Ovary (tissue), 9 donors: Measurements from ENCODE around the gene IL6. TPM values are rescaled to one million over a fixed set of nuclear protein-coding genes. Genes with fewer than 3 reads are reported as not detected.

Experiments used
- DNase-seq, 5 donors: peaks; one replicate each; pipeline ENCODE4 v3.0.0-alpha.2; 2019 to 2020
- H3K27ac ChIP-seq, 2 donors: fragments of 200-600 bp; one replicate each; pipeline versions ENCODE4 v1.5.1 to v1.8.0; 2019 to 2022
- H3K27me3 ChIP-seq: fragments of 200-600 bp; one replicate; pipeline ENCODE4 v1.8.0; 2022
- H3K36me3 ChIP-seq: fragments of 200-600 bp; sonication (generic); one replicate; pipeline ENCODE4 v1.5.1; 2019
- H3K4me1 ChIP-seq: one replicate; pipeline ENCODE4 v1.8.1; 2013; ENCODE audit warnings: mild to moderate bottlenecking, moderate library complexity; ENCODE audit not compliant: insufficient read depth
- H3K4me3 ChIP-seq: fragments of 200-600 bp; sonication (generic); one replicate; pipeline ENCODE4 v1.5.1; 2017
- H3K9me3 ChIP-seq, 2 donors: fragments of 200-600 bp in 1 of 2; sonication (generic) in 1 of 2; one replicate each; pipeline versions ENCODE4 v1.5.1 to v1.8.1; 2013 to 2019; ENCODE audit warnings: mild to moderate bottlenecking in 1 of 2, moderate library complexity in 1 of 2
- EP300 ChIP-seq: sonication (generic); formaldehyde crosslinking; IDR thresholded peaks from one replicate; pipeline ENCODE4 v1.6.1; 2017; ENCODE audit warnings: antibody characterized with exemption
- POLR2A ChIP-seq: fragments of 450-650 bp; IDR thresholded peaks from one replicate; pipeline ENCODE4 v1.6.1; 2017; ENCODE audit warnings: antibody characterized with exemption, mild to moderate bottlenecking, moderate library complexity
- WGBS, 3 donors: extraction: QIAGEN DNeasy Blood & Tissue Kit in 1 of 3; methylation state at CpG; one replicate each; pipeline versions ENCODE4 v1.1.5 to v1.1.7; 2013 to 2017; 5-methylcytosine and 5-hydroxymethylcytosine counted together
- intact Hi-C, 4 donors: fragments of 100-400 bp; cut with DNase I; formaldehyde crosslinking; loops; one replicate each; pipeline versions ENCODE4 v1.11.0 to v1.15.1; 2022 to 2023
- polyA plus RNA-seq, 2 donors: library from polyadenylated mRNA; stranded (reverse); fragments of 200-250 nt in 1 of 2; fragments of 350-450 nt in 1 of 2; fragmentation: Illumina TruSeq in 1 of 2; extraction: RNeasy Lipid Tissue Mini Kit (QIAGEN cat#74804) in 1 of 2; gene quantifications; one replicate each; pipeline ENCODE4 v1.2.3, GENCODE V29; 2013 to 2014
- total RNA-seq, 7 donors: library from RNA; depleted of rRNA in 2 of 7; stranded (reverse); fragments of >200 nt in 2 of 7; fragmentation: NEBNext Ultra II Directional in 3 of 7; extraction: Animal tissue kit (Norgen Biotek cat#: 25700) in 3 of 7; gene quantifications; one replicate each; pipeline versions ENCODE4 v1.1.0 to v1.2.4, GENCODE V29; 2016 to 2023
- TF ChIP-seq, protein P1 (sequence below), 3 donors: fragments of 450-650 bp in 2 of 3; fragments of 200-600 bp in 1 of 3; IDR thresholded peaks; one replicate each; pipeline versions ENCODE4 v1.5.1 to v1.8.0; 2016 to 2022; ENCODE audit warnings: antibody characterized with exemption in 3 of 3, mild to moderate bottlenecking in 1 of 3
- donor health status: DM: no; HTN: no; CAD: no; lungs with moderate emphysema.
- donor health status: DM: no; HTN: no; CAD: no.
- donor health status: Bipolar disorder and iron deficiency.
- donor health status: DM: yes; HTN: yes; CAD: no.
- donor health status: DM: no; HTN: no; CAD: no.
- donor health status: DM: yes; HTN: yes; CAD: no.

Gene IL6
- total and polyA plus RNA-seq, 9 donors, result 0.62 to 15.5 (median 4.9) TPM; not detected in 1

DNA sequence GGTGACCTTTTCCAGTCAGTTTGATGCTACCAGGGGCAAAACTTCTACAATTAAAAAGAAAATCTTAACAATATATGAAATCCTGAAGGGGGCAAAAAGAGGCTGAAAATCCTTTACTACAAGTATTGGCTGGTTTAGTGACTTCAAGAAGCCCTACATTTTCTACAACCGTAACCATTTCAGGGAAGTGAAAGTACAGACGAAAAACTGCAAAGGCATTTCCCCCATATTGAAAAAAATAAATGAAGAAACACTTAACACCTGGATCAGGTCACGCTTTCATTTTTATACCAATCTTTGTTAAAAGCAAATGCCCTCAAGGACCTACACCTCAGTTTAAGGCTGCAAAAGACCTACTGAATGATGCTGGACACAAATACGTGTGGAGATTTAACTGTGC is 38.6 kb downstream of the IL6 start:
- intact Hi-C loops, result no loop called here
- Histone ChIP-seq H3K4me3 (no peak overlapping the region), H3K27me3 (no peaks in the 10 kb centered on the region), H3K27ac (no peak overlapping the region), H3K4me1 (no peaks in the 10 kb centered on the region), H3K36me3 (no peaks in the 10 kb centered on the region), H3K9me3 (no peaks in the 10 kb centered on the region)
- no peak for TF ChIP-seq EP300
- no peak for TF ChIP-seq POLR2A
- TF ChIP-seq, protein P1, sequence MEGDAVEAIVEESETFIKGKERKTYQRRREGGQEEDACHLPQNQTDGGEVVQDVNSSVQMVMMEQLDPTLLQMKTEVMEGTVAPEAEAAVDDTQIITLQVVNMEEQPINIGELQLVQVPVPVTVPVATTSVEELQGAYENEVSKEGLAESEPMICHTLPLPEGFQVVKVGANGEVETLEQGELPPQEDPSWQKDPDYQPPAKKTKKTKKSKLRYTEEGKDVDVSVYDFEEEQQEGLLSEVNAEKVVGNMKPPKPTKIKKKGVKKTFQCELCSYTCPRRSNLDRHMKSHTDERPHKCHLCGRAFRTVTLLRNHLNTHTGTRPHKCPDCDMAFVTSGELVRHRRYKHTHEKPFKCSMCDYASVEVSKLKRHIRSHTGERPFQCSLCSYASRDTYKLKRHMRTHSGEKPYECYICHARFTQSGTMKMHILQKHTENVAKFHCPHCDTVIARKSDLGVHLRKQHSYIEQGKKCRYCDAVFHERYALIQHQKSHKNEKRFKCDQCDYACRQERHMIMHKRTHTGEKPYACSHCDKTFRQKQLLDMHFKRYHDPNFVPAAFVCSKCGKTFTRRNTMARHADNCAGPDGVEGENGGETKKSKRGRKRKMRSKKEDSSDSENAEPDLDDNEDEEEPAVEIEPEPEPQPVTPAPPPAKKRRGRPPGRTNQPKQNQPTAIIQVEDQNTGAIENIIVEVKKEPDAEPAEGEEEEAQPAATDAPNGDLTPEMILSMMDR (IDR thresholded peaks at IDR 0.05), result no peak
- WGBS, 3 donors, result 60 to 82% (median 69%) methylated on average over 4 of the region's 4 CpGs
- DNase-seq, result no peak

DNA sequence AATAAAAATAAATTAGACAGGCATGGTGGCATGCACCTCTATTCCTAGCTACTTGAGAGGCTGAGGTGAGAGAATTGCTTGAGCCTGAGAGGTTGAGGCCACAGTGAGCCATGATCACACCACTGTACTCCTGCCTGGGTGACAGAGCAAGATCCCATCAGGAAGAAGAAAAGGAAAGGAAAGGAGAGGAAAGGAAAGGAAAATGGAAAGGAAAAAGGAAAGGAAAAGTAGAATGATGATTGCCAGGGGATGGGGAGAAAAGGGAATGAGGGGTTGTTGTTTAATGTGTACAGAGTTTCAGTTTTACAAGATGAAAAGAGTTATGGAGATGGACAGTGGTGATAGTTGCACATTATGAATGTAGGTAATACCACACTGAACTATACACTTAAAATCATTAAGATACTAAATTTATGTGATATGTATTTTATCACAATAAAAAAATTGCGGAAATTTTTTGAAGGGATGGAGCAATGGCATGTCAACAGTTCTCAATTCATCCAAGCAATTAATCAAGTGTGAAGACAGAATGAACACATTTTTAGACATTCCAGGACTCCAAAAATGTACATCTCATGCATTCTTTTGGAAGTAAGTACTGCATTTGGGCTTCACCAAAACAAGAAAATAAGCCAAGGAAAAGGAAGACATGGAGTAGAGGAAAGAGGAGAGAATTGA is 44.3 kb downstream of the IL6 start:
- WGBS, 3 donors, result 92 to 96% (median 92%) methylated on average over 1 of the region's 1 CpG

DNA sequence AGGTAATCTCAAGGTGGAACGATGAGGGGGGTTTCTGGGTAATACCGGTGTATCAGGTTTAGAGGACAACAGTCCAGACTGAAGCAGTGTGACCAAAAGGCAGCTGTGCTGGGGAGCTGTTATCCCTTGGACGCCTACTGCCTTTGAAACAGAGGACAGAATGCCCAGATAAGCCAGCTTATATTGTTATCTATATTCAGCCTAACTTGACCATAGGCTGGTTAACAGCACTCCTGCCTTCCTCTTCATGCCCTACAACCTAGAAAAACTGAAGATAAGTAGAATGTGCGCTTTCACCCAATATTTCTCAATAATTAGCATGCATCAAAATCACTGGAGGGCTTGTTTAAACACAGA is 44.9 kb downstream of the IL6 start:
- Histone ChIP-seq H3K27ac (no peak overlapping the region), H3K27me3 (no peaks in the 10 kb centered on the region), H3K4me3 (no peak overlapping the region), H3K9me3 (no peaks in the 10 kb centered on the region), H3K36me3 (no peaks in the 10 kb centered on the region), H3K4me1 (no peaks in the 10 kb centered on the region)
- TF ChIP-seq, protein P1 (IDR thresholded peaks at IDR 0.05), result no peak
- no peak for TF ChIP-seq POLR2A
- no peak for TF ChIP-seq EP300
- intact Hi-C loops, result no loop called here
- DNase-seq, result no peak
- WGBS, 3 donors, result 54 to 73% (median 68%) methylated on average over 4 of the region's 4 CpGs

More for the DNA sequence above, 44.3 kb downstream of the IL6 start:
- no peaks in the 10 kb centered on the region for H3K4me1 ChIP-seq
- no peaks in the 10 kb centered on the region for H3K27me3 ChIP-seq
- no peaks in the 10 kb centered on the region for H3K9me3 ChIP-seq
- DNase-seq, result no peak
- no peak overlapping the region for H3K27ac ChIP-seq
- intact Hi-C loops, result no loop called here
- H3K4me3 ChIP-seq, result no peak overlapping the region
- H3K36me3 ChIP-seq, result no peaks in the 10 kb centered on the region
- TF ChIP-seq, protein P1 (IDR thresholded peaks at IDR 0.05), result no peak
- TF ChIP-seq POLR2A, result no peak
- no peak for TF ChIP-seq EP300

DNA sequence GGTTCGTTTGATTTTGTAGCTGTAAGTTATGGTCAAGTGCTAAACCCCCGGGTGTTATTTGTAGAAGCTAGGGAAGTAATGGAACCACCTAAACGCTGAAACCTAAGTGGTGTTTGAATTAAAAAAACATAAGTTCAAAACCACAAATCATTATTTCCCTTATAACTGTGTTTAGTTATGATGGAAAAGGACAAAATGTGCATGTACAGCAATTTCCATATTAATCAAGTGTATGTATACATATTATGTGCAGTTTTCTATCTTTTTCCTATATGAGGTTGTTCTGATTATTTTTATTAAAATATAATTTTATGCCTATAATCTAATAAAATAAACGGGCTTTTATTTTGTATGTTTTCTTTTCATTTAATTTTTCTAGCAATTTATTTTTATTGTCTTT is 45.9 kb downstream of the IL6 start:
- 64 to 75% (median 69%) methylated on average over 4 of the region's 4 CpGs for WGBS, 3 donors
- Histone ChIP-seq H3K27ac (no peak overlapping the region), H3K9me3 (no peaks in the 10 kb centered on the region), H3K4me3 (no peak overlapping the region), H3K36me3 (no peaks in the 10 kb centered on the region), H3K4me1 (no peaks in the 10 kb centered on the region), H3K27me3 (no peaks in the 10 kb centered on the region)
- intact Hi-C loops, result no loop called here
- TF ChIP-seq, protein P1 (IDR thresholded peaks at IDR 0.05), result no peak
- TF ChIP-seq POLR2A (no peak), EP300 (no peak)
- DNase-seq, result no peak
